Muscle of leg (tissue), 11 donors: ENCODE results near the gene CIB4. TPM values are rescaled to one million over a fixed set of nuclear protein-coding genes. Genes with fewer than 3 reads are reported as not detected.

Source experiments
- DNase-seq: peaks from one replicate; pipeline ENCODE4 v3.0.0; 2013
- H3K27ac ChIP-seq: one replicate; pipeline ENCODE4 v1.5.1; 2013; ENCODE audit warnings: mild to moderate bottlenecking, low read length, control low read depth
- H3K27me3 ChIP-seq: one replicate; pipeline ENCODE4 v1.6.1; 2013; ENCODE audit warnings: low read length; ENCODE audit not compliant: control insufficient read depth, insufficient read depth
- H3K36me3 ChIP-seq: one replicate; pipeline ENCODE4 v1.6.1; 2013; ENCODE audit warnings: low read length; ENCODE audit not compliant: control insufficient read depth, insufficient read depth
- H3K4me1 ChIP-seq: one replicate; pipeline ENCODE4 v1.6.1; 2013; ENCODE audit warnings: low read length; ENCODE audit not compliant: control insufficient read depth, insufficient read depth
- H3K4me3 ChIP-seq: one replicate; pipeline ENCODE4 v1.5.1; 2013; ENCODE audit warnings: low read length, control low read depth
- H3K9me3 ChIP-seq: replicated peaks from 2 replicates; pipeline ENCODE4 v1.6.1; 2013; ENCODE audit warnings: low read depth, low read length; ENCODE audit not compliant: control insufficient read depth
- WGBS: methylation state at CpG from one replicate; pipeline ENCODE4 v1.1.5; 2013; ENCODE audit warnings: missing lambda C conversion rate; ENCODE audit not compliant: insufficient coverage; 5-methylcytosine and 5-hydroxymethylcytosine counted together
- polyA plus RNA-seq, 8 donors: library from polyadenylated mRNA; unstranded; fragments of 120-200 nt; gene quantifications; one replicate each; pipeline versions ENCODE4 v1.2.1 to v1.2.3, GENCODE V29; 2013; ENCODE audit warnings: inconsistent platforms in 1 of 8, low replicate concordance in 1 of 8; ENCODE audit not compliant: insufficient read length in 8 of 8, insufficient read depth in 1 of 8
- total RNA-seq: library from RNA; stranded (reverse); fragments of 120-200 nt; gene quantifications from one replicate; pipeline ENCODE4 v1.2.4, GENCODE V29; 2013

Gene CIB4
- total and polyA plus RNA-seq, 9 donors, result not detected

GRCh38 chr2:26582890-26583289 is 58.3 kb downstream of the CIB4 start:
- H3K27me3 ChIP-seq, result peaks cover 42% of the 10 kb centered on the region
- H3K4me3 ChIP-seq, result no peak overlapping the region
- no peaks in the 10 kb centered on the region for H3K36me3 ChIP-seq
- H3K9me3 ChIP-seq, result no peaks in the 10 kb centered on the region
- no peak overlapping the region for H3K27ac ChIP-seq
- DNase-seq, result no peak
- H3K4me1 ChIP-seq, result no peaks in the 10 kb centered on the region
- WGBS, result 84% methylated on average over 5 of the region's 5 CpGs

GRCh38 chr2:26581991-26582842 is 58.9 kb downstream of the CIB4 start:
- Histone ChIP-seq H3K27ac (no peak overlapping the region), H3K9me3 (no peaks in the 10 kb centered on the region), H3K4me3 (no peak overlapping the region), H3K27me3 (peaks cover 45% of the 10 kb centered on the region), H3K36me3 (no peaks in the 10 kb centered on the region), H3K4me1 (no peaks in the 10 kb centered on the region)
- WGBS, result 83% methylated on average over 16 of the region's 18 CpGs
- no peak for DNase-seq

- Histone ChIP-seq H3K27me3 (peaks cover 45% of the 10 kb centered on the region), H3K36me3 (no peaks in the 10 kb centered on the region), H3K4me3 (no peak overlapping the region), H3K4me1 (no peaks in the 10 kb centered on the region), H3K27ac (no peak overlapping the region), H3K9me3 (no peaks in the 10 kb centered on the region)
- WGBS, result 85% methylated on average over 9 of the region's 12 CpGs
- DNase-seq, result no peak
Measured at GRCh38 chr2:26581266-26581990, 59.7 kb downstream of the CIB4 start.

- no peak overlapping the region for H3K4me3 ChIP-seq
- DNase-seq, result no peak
- WGBS, result 45% methylated on average over 4 of the region's 5 CpGs
- H3K9me3 ChIP-seq, result no peaks in the 10 kb centered on the region
- peaks cover 42% of the 10 kb centered on the region for H3K27me3 ChIP-seq
- no peaks in the 10 kb centered on the region for H3K4me1 ChIP-seq
- H3K36me3 ChIP-seq, result no peaks in the 10 kb centered on the region
- H3K27ac ChIP-seq, result no peak overlapping the region
Measured at GRCh38 chr2:26580751-26581150, 60.4 kb downstream of the CIB4 start.

GRCh38 chr2:26580151-26580550 is 61.0 kb downstream of the CIB4 start:
- Histone ChIP-seq H3K4me3 (no peak overlapping the region), H3K4me1 (no peaks in the 10 kb centered on the region), H3K36me3 (no peaks in the 10 kb centered on the region), H3K27ac (no peak overlapping the region), H3K9me3 (no peaks in the 10 kb centered on the region), H3K27me3 (peaks cover 40% of the 10 kb centered on the region)
- 67% methylated on average over 1 of the region's 6 CpGs for WGBS
- no peak for DNase-seq

GRCh38 chr2:26579723-26580040 is 61.5 kb downstream of the CIB4 start:
- WGBS, result no CpG with 5 or more reads among the region's 5 CpGs
- Histone ChIP-seq H3K4me1 (no peaks in the 10 kb centered on the region), H3K9me3 (no peaks in the 10 kb centered on the region), H3K36me3 (no peaks in the 10 kb centered on the region), H3K27me3 (peaks cover 35% of the 10 kb centered on the region), H3K4me3 (no peak overlapping the region), H3K27ac (no peak overlapping the region)
- DNase-seq, result no peak

GRCh38 chr2:26579025-26579722 is 62.0 kb downstream of the CIB4 start:
- WGBS, result 76% methylated on average over 6 of the region's 11 CpGs
- no peak overlapping the region for H3K27ac ChIP-seq
- H3K4me3 ChIP-seq, result no peak overlapping the region
- H3K36me3 ChIP-seq, result no peaks in the 10 kb centered on the region
- DNase-seq, result no peak
- H3K4me1 ChIP-seq, result no peaks in the 10 kb centered on the region
- H3K27me3 ChIP-seq, result peaks cover 31% of the 10 kb centered on the region
- H3K9me3 ChIP-seq, result no peaks in the 10 kb centered on the region

- H3K4me3 ChIP-seq, result no peak overlapping the region
- no CpG with 5 or more reads among the region's 5 CpGs for WGBS
- peaks cover 30% of the 10 kb centered on the region for H3K27me3 ChIP-seq
- H3K4me1 ChIP-seq, result no peaks in the 10 kb centered on the region
- no peak for DNase-seq
- no peaks in the 10 kb centered on the region for H3K9me3 ChIP-seq
- no peaks in the 10 kb centered on the region for H3K36me3 ChIP-seq
- no peak overlapping the region for H3K27ac ChIP-seq
Measured at GRCh38 chr2:26578581-26578980, 62.6 kb downstream of the CIB4 start.

- Histone ChIP-seq H3K36me3 (no peaks in the 10 kb centered on the region), H3K27me3 (peaks cover 31% of the 10 kb centered on the region), H3K4me3 (no peak overlapping the region), H3K27ac (no peak overlapping the region), H3K4me1 (no peaks in the 10 kb centered on the region), H3K9me3 (no peaks in the 10 kb centered on the region)
- no CpG with 5 or more reads among the region's 3 CpGs for WGBS
- DNase-seq, result no peak
Measured at GRCh38 chr2:26578113-26578458, 63.1 kb downstream of the CIB4 start.

- Histone ChIP-seq H3K9me3 (no peaks in the 10 kb centered on the region), H3K4me1 (no peaks in the 10 kb centered on the region), H3K4me3 (no peak overlapping the region), H3K27ac (no peak overlapping the region), H3K27me3 (peaks cover 31% of the 10 kb centered on the region), H3K36me3 (no peaks in the 10 kb centered on the region)
- peak; percentile 53 for DNase-seq
- WGBS, result 42% methylated on average over 22 of the region's 24 CpGs
Measured at GRCh38 chr2:26577442-26578112, 63.6 kb downstream of the CIB4 start.
